ENCODE results near the gene MAU2. TPM values are rescaled to one million over a fixed set of nuclear protein-coding genes. Genes with fewer than 3 reads are reported as not detected.

MAU2 gene
- total and polyA plus RNA-seq, 2 of the 13 experiments (the other 11 are each of a cell fraction or from before 2014, with no cell fraction given): 16.8 to 33.8 TPM

- in situ Hi-C loops (cut with HindIII; ENCODE audit: extremely low pct_ligation_motif_present, low pct_unique_long_range_greater_than_20kb): no loop called here
- Histone ChIP-seq H3K27me3 (ENCODE audit: control insufficient read depth in 1 of 2, insufficient read depth in 2 of 2, low read length in 2 of 2) (no peaks in the 10 kb centered on the region), H3K4me3 (replicated peaks in 1 of 3; ENCODE audit: insufficient read depth in 1 of 3, low read depth in 2 of 3, low read length in 3 of 3) (no peak overlapping the region), H2AFZ (ENCODE audit: low read length) (no peak overlapping the region), H3K79me2 (ENCODE audit: insufficient read depth, low read length) (no peaks in the 10 kb centered on the region), H4K20me1 (ENCODE audit: insufficient read depth, low read length) (no peaks in the 10 kb centered on the region), H3K4me1 (ENCODE audit: insufficient read depth, low read length) (peaks cover 36% of the 10 kb centered on the region), H3K9me3 (ENCODE audit: low read length) (no peaks in the 10 kb centered on the region), H3K36me3 (replicated peaks in 1 of 2; ENCODE audit: control insufficient read depth in 1 of 2, insufficient read depth in 2 of 2, low read length in 2 of 2) (no peaks in the 10 kb centered on the region; a peak in 1 of 5 replicates), H3K27ac (ENCODE audit: extremely low read length, insufficient read depth, low read length) (no peak overlapping the region), H3K9ac (ENCODE audit: insufficient read depth, low read depth, low read length) (no peak overlapping the region), H3K4me2 (ENCODE audit: low read depth, low read length) (no peak overlapping the region)
- CTCF ChIA-PET (ENCODE audit: low intra/inter-chr PET ratio, low total read pairs): no interaction called here
- DNase-seq (ENCODE audit: low spot score) (no peak), FAIRE-seq (no peak), ATAC-seq (no peak)
- no TSS peak for BruUV-seq (replicated peaks)
- intact Hi-C loops (cut with micrococcal nuclease; ENCODE audit: unreplicated experiment): no loop called here
- POLR2A ChIA-PET: interaction anchor here (0.9 to 1.3 kb wide), 3 partner anchors 11 to 44 kb away, joined by 3 to 6 read pairs (median 3); partner anchors contain the start of gene GATAD2A
- TF ChIP-seq ZNF891 (CRISPR knock-in tag; IDR thresholded peaks at IDR 0.05) (0 out of 2 replicates have a peak, but pooled peaks have one; percentile 21), ZNF18 (CRISPR knock-in tag; IDR thresholded peaks at IDR 0.05; ENCODE audit: insufficient replicate concordance) (peak; percentile 80), ZNF768 (CRISPR knock-in tag; IDR thresholded peaks at IDR 0.05) (0 out of 2 replicates have a peak, but pooled peaks have one; percentile 31), ZNF563 (CRISPR knock-in tag; IDR thresholded peaks at IDR 0.05) (no peak), RXRA (CRISPR knock-in tag; IDR thresholded peaks at IDR 0.05) (0 out of 2 replicates have a peak, but pooled peaks have one; percentile 44), MZF1 (CRISPR knock-in tag; IDR thresholded peaks at IDR 0.05; ENCODE audit: borderline replicate concordance) (no peak)
- no CpG with 5 or more reads among the region's 4 CpGs for WGBS (ENCODE audit: low lambda C conversion rate)
These were observed 41.4 kb downstream of the MAU2 start for GRCh38 chr19:19362075-19362474.

Measured in HepG2 (cell line).